GM18511 (cell line): ENCODE results near the gene TRIM16.
"Not testable (repeated sequence)": the region's sequence is repeated elsewhere in the genome, so short reads cannot be mapped to it uniquely, and the experiment has no call there.

ENCODE experiments used
- ATAC-seq: cut with Tn5 transposase; IDR thresholded peaks from one replicate; pipeline ENCODE4 v1.9.1; 2021; ENCODE audit warnings: mild to moderate bottlenecking, moderate library complexity; ENCODE audit not compliant: unreplicated experiment

TRIM16 gene

DNA sequence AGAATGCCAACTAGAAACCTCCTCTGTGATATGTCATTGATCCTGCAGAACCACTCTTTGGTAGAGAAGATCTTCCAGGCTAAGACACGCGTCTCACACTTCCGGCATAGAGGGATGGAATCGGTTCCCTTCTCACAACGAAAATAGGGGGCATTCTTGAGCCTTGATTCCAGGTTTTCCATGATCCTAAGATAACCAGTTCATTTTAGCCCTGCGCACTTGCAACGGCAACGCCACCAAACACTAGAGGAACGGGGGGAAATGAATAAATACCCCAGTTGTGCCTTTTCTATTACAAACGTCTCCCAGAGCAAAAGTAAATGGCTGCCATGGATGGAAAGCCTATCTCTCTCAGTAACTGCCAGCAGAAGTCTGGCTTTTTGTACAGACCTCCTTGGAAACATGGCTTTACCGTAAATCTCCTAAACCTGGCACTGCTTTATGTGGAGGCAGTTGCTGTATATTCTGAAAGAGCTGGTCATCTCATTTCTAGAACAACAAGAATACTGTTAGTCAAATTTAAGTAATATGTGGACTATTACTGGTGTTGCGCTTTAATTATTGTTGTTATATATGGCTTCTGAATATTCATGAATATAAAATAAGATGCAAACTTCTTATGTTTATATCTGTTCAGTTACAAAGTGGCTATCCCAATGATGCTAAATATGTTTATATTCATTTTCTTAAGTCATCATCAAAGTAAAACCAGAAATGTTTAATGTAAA lies 64.6 kb downstream of the TRIM16 start, which contains the start of gene FBXW10B:
Gene FBXW10B (minus strand): TSS at position 374 of the 728 bp plus-strand sequence. CDS start 192 bp downstream, at position 182.
- not testable (repeated sequence) for ATAC-seq

DNA sequence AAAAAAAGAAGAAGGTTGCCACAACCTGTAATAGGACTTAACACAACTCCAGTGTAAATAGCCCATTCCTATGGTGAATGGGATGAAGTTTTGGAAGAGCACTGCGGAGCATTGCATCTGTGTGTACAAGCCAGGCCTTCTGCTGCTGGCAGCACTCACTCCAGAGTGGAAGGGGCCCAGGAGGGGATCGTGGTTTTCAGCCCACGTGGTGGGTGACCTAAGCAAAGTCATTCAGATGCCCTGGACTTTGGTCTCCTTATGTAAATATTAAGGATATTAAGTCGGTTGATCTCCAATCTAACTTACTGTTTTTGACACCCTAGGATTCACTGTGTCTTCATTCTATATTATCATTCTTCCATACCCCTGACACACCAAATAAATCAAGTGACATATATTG lies 67.3 kb downstream of the TRIM16 start:
- not testable (repeated sequence) for ATAC-seq

DNA sequence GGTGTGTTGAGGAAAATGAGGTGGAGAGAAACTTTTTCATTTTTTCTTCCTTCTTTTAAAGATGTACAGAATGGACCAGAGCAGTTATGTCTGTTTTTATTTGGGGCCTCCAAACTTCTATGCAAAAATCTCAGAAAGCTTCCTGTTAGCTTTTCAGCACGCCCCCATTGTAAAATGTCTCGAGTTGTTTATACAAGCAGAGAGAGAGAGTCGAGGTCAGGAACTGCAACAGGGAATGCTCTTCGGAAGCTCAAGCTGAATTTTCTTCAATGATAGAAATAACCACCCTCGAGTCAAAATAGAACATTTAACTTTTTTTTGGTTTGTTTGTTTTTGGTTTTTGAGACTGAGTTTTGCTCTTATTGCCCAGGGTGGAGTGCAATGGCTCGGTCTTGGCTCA lies 68.3 kb downstream of the TRIM16 start:
- ATAC-seq, result not testable (repeated sequence)

DNA sequence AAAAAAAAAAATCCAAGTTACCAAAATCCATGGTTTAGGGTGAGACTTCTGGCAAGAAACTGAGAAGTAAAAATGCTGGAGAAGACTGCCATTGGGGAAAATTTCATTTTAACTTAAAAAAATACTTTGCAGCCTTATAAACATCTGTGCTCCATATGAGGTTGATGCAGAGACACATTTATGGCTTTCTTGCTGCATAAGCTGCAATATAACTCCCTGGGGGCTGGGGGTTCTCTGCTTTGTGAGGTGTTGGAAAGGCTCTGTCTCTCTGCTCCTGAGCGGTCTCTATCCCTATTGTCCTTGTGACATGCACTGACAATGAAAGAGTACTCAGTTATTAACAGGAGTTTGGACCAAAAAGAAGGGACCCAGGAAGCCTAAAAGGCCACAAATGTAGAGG lies 71.0 kb downstream of the TRIM16 start:
- ATAC-seq, result not testable (repeated sequence)

DNA sequence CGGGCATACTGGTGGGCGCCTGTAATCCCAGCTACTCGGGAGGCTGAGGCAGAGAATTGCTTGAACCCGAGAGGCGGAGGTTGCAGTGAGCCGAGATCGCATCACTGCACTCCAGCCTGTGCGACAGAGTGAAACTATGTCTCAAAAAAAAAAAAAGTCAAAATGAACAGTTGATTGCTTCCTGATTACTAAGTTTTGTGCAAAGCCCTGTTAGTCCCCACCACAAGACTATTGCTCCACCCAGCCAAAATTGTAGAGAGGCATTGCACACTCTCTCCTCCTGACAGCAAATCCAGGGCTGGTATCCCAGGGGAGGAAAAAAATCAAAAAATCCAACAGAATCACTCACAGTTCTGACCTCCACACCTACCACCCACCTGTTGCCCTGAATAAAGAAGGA lies 91.2 kb downstream of the TRIM16 start:
- not testable (repeated sequence) for ATAC-seq

DNA sequence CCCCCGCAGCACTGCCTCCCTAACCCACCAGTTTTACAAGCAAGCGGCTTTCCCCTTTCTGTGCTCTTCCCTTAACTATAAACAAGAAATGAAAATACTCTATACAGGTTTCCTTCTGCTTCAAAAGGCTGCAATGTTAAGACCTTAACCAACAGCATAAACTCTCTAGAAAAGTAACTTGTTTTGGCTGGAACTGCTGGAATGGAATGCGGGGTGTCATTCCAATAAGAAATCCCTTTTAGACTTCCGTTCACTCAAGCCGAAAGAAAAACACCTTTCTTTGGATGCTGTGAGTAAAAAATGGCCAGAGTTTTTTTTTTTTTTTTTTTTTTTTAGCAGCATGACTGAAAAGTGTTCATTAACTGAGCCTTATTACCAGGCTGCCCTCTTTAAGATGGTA lies 92.1 kb downstream of the TRIM16 start:
- not testable (repeated sequence) for ATAC-seq

DNA sequence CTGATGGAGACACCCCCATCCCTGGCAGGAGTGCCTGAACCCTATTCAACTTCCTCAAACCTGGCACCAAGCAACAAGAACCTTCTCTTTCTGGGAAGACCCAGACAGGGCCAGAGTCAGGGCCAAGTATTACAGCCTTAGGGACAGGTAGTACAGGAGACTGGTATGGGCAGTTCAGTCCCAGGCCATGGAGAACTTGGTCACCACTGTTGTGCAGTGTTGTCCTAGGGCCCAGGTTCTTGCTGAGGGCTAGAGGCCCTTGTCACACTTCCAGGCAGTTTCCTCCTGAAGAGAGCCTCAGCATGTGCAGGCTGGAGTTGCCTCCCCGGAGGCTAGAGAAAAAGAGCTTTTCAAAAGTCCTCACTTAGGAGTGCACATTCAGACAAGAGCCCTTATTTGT lies 93.3 kb downstream of the TRIM16 start:
- not testable (repeated sequence) for ATAC-seq

DNA sequence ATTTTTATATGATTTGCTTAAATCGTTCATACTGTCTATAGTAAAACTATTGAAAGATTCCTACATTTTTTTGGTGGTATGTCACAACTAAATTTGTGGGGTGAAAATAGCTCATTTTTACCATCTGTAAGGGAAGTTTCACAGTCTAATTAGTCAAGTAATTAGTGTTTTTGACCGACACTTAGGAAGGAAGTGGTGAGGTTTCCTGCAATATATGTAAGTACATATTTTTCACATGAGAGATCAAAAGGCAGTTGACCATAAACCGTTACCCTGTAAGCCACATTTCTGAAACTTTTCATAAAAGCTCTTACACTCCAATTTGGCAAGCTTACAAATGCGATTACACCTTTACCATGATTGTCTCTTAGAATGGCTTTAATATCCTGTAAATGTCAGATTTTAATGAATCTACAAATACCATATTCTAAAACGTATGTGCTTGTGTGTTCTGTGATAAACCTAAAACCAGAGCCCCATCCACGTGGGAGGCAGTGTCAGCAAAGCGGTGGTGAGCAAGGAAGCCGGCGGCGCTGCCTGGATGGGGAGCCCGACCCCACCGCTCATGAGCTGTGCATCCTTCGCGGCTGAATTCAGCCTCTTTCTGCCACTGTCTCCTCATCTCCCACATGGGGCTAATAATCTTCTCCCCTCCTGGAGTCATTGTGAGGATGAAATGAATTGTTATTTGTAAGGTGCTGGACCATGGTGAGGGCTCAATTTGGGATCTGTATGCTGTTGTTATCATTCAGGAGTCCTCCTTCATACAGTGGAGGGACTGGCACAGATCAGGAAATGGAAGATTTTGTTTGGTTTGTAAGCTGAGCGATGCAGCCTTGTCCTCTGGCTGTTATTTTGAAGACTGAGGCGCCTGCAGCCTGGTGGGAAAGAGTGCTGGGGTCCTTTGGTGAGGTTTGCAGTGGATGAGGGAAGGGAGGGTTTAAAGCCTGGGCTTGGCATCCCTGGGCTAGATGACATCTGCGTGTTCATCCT lies 94.3 kb downstream of the TRIM16 start:
- ATAC-seq, result peak; percentile 82

DNA sequence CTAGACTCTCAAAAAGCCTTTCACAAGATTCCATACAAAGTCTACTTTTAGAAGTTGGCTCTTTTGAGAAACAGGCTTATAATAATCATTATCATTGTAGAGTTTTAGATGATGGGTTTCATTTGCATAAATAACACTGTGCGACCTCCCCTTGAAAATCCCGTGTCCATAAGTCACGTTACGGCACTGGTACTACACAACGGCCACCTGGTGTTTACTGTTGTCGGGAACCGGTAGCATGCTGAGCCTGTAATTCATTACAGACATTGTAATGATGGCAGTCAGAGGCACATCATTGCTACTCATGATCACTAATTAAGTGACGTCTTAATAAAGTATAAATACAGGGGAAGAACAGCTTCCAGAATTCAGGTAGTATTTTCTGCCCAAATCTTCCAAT lies 96.1 kb downstream of the TRIM16 start:
- ATAC-seq, result not testable (repeated sequence)

DNA sequence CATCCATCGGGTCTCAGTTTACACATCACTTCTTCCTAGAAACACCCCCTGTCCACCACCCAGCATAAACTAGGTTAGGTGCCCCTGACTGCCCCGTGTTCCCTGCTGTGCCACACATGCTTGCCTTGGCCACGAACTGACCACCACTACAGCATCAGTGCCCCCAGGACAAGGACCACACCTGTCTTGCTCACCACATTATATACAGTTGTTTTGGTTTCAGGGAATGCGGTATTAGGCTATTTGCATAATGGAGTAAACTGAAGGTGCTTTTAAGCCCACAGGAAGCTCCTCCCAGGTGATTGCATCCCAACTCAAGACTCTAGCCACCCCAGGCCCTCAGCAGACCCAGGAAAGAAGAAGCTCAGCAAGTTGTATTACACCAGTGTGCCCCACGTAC lies 100.8 kb downstream of the TRIM16 start:
- not testable (repeated sequence) for ATAC-seq

DNA sequence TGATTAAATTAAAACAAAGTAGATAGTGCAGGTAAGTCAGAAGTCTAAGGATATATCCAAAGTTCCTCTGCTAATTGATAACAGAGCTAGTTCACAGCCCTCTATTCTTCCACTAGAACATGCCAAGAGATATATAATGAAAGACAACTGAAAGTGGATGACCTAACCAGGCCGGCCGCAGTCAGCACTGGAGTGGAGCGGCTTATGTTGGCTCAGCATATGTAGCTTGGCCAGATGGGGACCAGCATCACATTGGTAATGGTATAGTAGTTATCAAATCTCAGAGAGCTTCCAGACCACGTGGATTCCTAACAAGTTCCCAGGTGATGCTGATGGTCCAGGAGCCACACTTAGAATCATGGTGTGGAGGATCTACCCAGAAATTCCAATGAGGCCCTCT lies 102.6 kb downstream of the TRIM16 start:
- not testable (repeated sequence) for ATAC-seq
